ENCODE data around the gene BIN1.

DNA sequence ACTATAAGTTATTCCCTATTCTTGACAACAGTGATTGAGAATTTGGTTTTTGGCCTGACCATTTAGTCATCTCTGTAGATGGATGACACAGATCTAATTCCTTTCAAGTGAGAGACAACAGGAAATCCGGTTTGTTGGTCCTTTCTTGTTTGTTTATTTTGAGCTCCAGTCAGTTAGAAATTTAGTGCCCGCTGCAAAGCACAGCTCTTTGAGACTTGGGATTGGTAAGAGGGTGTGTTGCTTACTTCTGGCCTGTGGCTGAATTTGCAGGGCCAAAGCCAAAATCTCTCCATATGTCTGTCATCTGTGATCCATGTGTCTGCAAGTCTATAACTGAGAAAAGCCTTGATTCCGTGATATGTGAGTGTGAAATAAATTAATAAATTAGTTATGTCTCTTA lies 74.3 kb downstream of the BIN1 start:
- TF ChIP-seq POLR2AphosphoS5 (IDR thresholded peaks at IDR 0.05; ENCODE audit: borderline replicate concordance, low read depth, low read length), result no peak
- TF ChIP-seq EZH2 (IDR thresholded peaks at IDR 0.05), result no peak
- TF ChIP-seq FOXP2 (optimal IDR thresholded peaks at IDR 0.05; ENCODE audit: control extremely low read depth, extremely low read length, insufficient read depth), result no peak
